HepG2 (cell line): Measurements from ENCODE around the gene ITK. TPM values are rescaled to one million over a fixed set of nuclear protein-coding genes. Genes with fewer than 3 reads are reported as not detected.

Source experiments
- ATAC-seq: fragments of 200-7000 bp; cut with Tn5 transposase; 3 replicates; pipeline ENCODE4 v1.9.1; 2020; ENCODE audit warnings: mild to moderate bottlenecking, moderate library complexity
- BruUV-seq: library from RNA; stranded (reverse); fragments of 400-500 nt; replicated peaks from 2 replicates; lab custom pipeline; 2021; lab: Mats Ljungman, UMichigan
- CTCF ChIA-PET: fragments of 300-600 bp; formaldehyde crosslinking; extraction: SDS; loops from one replicate; lab custom pipeline; 2021; ENCODE audit warnings: low total read pairs, inconsistent platforms, low intra/inter-chr PET ratio; lab: Yijun Ruan, JAX
- POLR2A ChIA-PET: fragments of 350-600 bp; sonication (Branson Sonifier 250); formaldehyde crosslinking; loops from one replicate; lab custom pipeline; 2020; ENCODE audit warnings: antibody characterized with exemption, inconsistent platforms; lab: Yijun Ruan, JAX
- DNase-seq: peaks from one replicate; pipeline ENCODE4 v3.0.0-alpha.2; 2015; ENCODE audit warnings: low spot score
- FAIRE-seq: peaks from 3 replicates; lab custom pipeline; 2011; peaks lifted over from hg19 to GRCh38; lab: Jason Lieb, UNC
- H2AFZ ChIP-seq: one replicate; pipeline ENCODE4 v1.6.1; 2011; ENCODE audit warnings: low read length, inconsistent platforms
- H3K27ac ChIP-seq: fragments of 300-600 bp; 3 replicates; pipeline ENCODE4 v1.8.0; 2011; ENCODE audit warnings: mixed run types, mild to moderate bottlenecking, mixed read lengths, low read length, inconsistent platforms; ENCODE audit not compliant: insufficient read depth; ENCODE audit errors: extremely low read length
- H3K27me3 ChIP-seq, 2 experiments: fragments of 200-600 bp in 1 of 2; 2 replicates in 1 of 2; 3 replicates in 1 of 2; pipeline versions ENCODE4 v1.6.0 to v1.8.0; 2011; ENCODE audit warnings: low read length in 2 of 2, mild to moderate bottlenecking in 2 of 2, moderate library complexity in 2 of 2, inconsistent platforms in 1 of 2; ENCODE audit not compliant: insufficient read depth in 2 of 2, control insufficient read depth in 1 of 2
- H3K36me3 ChIP-seq, 2 experiments: fragments of 200-600 bp in 1 of 2; replicated peaks in 1 of 2; 2 replicates in 1 of 2; 3 replicates in 1 of 2; pipeline versions ENCODE4 v1.5.1 to v1.8.0; 2011; ENCODE audit warnings: low read length in 2 of 2, inconsistent platforms in 1 of 2; ENCODE audit not compliant: insufficient read depth in 2 of 2, control insufficient read depth in 1 of 2
- H3K4me1 ChIP-seq: 2 replicates; pipeline ENCODE4 v1.5.1; 2012; ENCODE audit warnings: low read length, inconsistent platforms; ENCODE audit not compliant: insufficient read depth
- H3K4me2 ChIP-seq: 2 replicates; pipeline ENCODE4 v1.6.0; 2011; ENCODE audit warnings: low read depth, low read length, inconsistent platforms
- H3K4me3 ChIP-seq, 3 experiments: fragments of 200-600 bp in 1 of 3; sonication (generic), shearing (Covaris generic) in 1 of 3; replicated peaks in 1 of 3; 2 replicates each; pipeline ENCODE4 v1.5.1; 2011 to 2016; ENCODE audit warnings: low read length in 3 of 3, inconsistent platforms in 2 of 3, low read depth in 2 of 3, mild to moderate bottlenecking in 2 of 3, control low read depth in 1 of 3, mixed read lengths in 1 of 3; ENCODE audit not compliant: insufficient read depth in 1 of 3
- H3K79me2 ChIP-seq: one replicate; pipeline ENCODE4 v1.6.1; 2011; ENCODE audit warnings: low read length, inconsistent platforms; ENCODE audit not compliant: insufficient read depth
- H3K9ac ChIP-seq: 2 replicates; pipeline ENCODE4 v1.6.0; 2011; ENCODE audit warnings: mild to moderate bottlenecking, low read depth, low read length, inconsistent platforms; ENCODE audit not compliant: insufficient read depth
- H3K9me3 ChIP-seq: 2 replicates; pipeline ENCODE4 v1.5.1; 2012; ENCODE audit warnings: mild to moderate bottlenecking, low read length
- H4K20me1 ChIP-seq: 2 replicates; pipeline ENCODE4 v1.6.0; 2011; ENCODE audit warnings: inconsistent platforms, mild to moderate bottlenecking, low read length, moderate library complexity; ENCODE audit not compliant: insufficient read depth
- ATRX ChIP-seq: sonication (generic); formaldehyde crosslinking; IDR thresholded peaks from 2 replicates; pipeline ENCODE4 v1.4.0; 2020; ENCODE audit warnings: missing genetic modification reagents, borderline replicate concordance
- EEA1 ChIP-seq: sonication (generic); formaldehyde crosslinking; IDR thresholded peaks from 2 replicates; pipeline ENCODE4 v1.5.1; 2020; ENCODE audit warnings: mild to moderate bottlenecking, missing genetic modification reagents, borderline replicate concordance
- FOXO1 ChIP-seq: sonication (generic); formaldehyde crosslinking; IDR thresholded peaks from 2 replicates; pipeline ENCODE4 v1.4.0; 2020; ENCODE audit warnings: missing genetic modification reagents
- HNRNPH1 ChIP-seq: fragments of 200-400 bp; formaldehyde crosslinking; optimal IDR thresholded peaks from 2 replicates; pipeline ENCODE3; 2017; ENCODE audit warnings: mild to moderate bottlenecking, low read depth, low read length
- HOXA9 ChIP-seq: sonication (generic); formaldehyde crosslinking; IDR thresholded peaks from 2 replicates; pipeline ENCODE4 v1.8.1; 2022; ENCODE audit warnings: missing genetic modification reagents, mild to moderate bottlenecking, moderate library complexity, borderline replicate concordance
- KAT2B ChIP-seq: fragments of 150-350 bp; IDR thresholded peaks from 2 replicates; pipeline ENCODE4 v1.6.1; 2014; ENCODE audit warnings: low read depth, low read length, borderline replicate concordance
- NCOA2 ChIP-seq: sonication (generic); formaldehyde crosslinking; IDR thresholded peaks from 2 replicates; pipeline ENCODE4 v1.8.0; 2022; ENCODE audit warnings: inconsistent platforms
- TBL1XR1 ChIP-seq: fragments of 150-350 bp; IDR thresholded peaks from 2 replicates; pipeline ENCODE4 v1.6.1; 2014; ENCODE audit warnings: borderline replicate concordance, low read length; ENCODE audit not compliant: partially characterized antibody
- TBX2 ChIP-seq: sonication (generic); formaldehyde crosslinking; IDR thresholded peaks from 2 replicates; pipeline ENCODE4 v1.5.0; 2020; ENCODE audit warnings: missing genetic modification reagents, mild to moderate bottlenecking, borderline replicate concordance
- ZBTB44 ChIP-seq: sonication (generic); formaldehyde crosslinking; IDR thresholded peaks from 2 replicates; pipeline ENCODE4 v1.4.0; 2020; ENCODE audit warnings: missing genetic modification reagents
- ZFP82 ChIP-seq: sonication (generic); formaldehyde crosslinking; IDR thresholded peaks from 2 replicates; pipeline ENCODE4 v1.5.1; 2020; ENCODE audit warnings: mild to moderate bottlenecking, missing genetic modification reagents, borderline replicate concordance
- ZNF746 ChIP-seq: sonication (generic); formaldehyde crosslinking; IDR thresholded peaks from 2 replicates; pipeline ENCODE4 v1.8.0; 2022; ENCODE audit warnings: mild to moderate bottlenecking, missing genetic modification reagents
- ZNF749 ChIP-seq: sonication (generic); formaldehyde crosslinking; IDR thresholded peaks from 2 replicates; pipeline ENCODE4 v1.8.0; 2022; ENCODE audit warnings: mild to moderate bottlenecking, missing genetic modification reagents, moderate library complexity, borderline replicate concordance
- WGBS: methylation state at CpG from one replicate; pipeline ENCODE4 v1.1.6; 2017; ENCODE audit warnings: low lambda C conversion rate; 5-methylcytosine and 5-hydroxymethylcytosine counted together
- in situ Hi-C: cut with HindIII; loops from 2 replicates; pipeline ENCODE4 v1.10.0; 2017; ENCODE audit warnings: low pct_unique_long_range_greater_than_20kb; ENCODE audit not compliant: extremely low pct_ligation_motif_present
- intact Hi-C: fragments of 100-400 bp; cut with micrococcal nuclease; formaldehyde crosslinking; loops from one replicate; pipeline ENCODE4 v1.10.0; 2022; ENCODE audit not compliant: unreplicated experiment
- polyA plus RNA-seq, 8 experiments: library from polyadenylated mRNA; depleted of rRNA in 3 of 8; stranded (reverse) in 7 of 8; unstranded in 1 of 8; fragments of >200 nt; fragmentation: Illumina TruSeq in 4 of 8; extraction: Trizol in 4 of 8; gene quantifications; 2 replicates each; pipeline versions ENCODE4 v1.2.1 to v1.2.3, GENCODE V29; 2011 to 2016; ENCODE audit warnings: low read depth in 4 of 8, missing spikeins in 1 of 8, mixed read lengths in 1 of 8; ENCODE audit not compliant: insufficient read depth in 1 of 8
- total RNA-seq, 5 experiments: library from RNA; depleted of rRNA; stranded (reverse); fragments of >200 nt; fragmentation: Illumina TruSeq; extraction: Trizol; gene quantifications; 2 replicates each; pipeline ENCODE4 v1.2.3, GENCODE V29; 2016; ENCODE audit warnings: low read depth in 1 of 5
- TF ChIP-seq, protein P1 (sequence below): sonication (generic); formaldehyde crosslinking; IDR thresholded peaks from 2 replicates; pipeline ENCODE4 v1.8.0; 2022; ENCODE audit warnings: mild to moderate bottlenecking, missing genetic modification reagents; ENCODE audit not compliant: insufficient replicate concordance
- TF ChIP-seq, protein P2 (sequence below): sonication (generic); formaldehyde crosslinking; IDR thresholded peaks from 2 replicates; pipeline ENCODE4 v1.8.1; 2023; ENCODE audit warnings: mild to moderate bottlenecking, moderate library complexity, missing genetic modification reagents
- TF ChIP-seq, protein P3 (sequence below): sonication (generic); formaldehyde crosslinking; IDR thresholded peaks from 2 replicates; pipeline ENCODE4 v1.5.1; 2020; ENCODE audit warnings: missing genetic modification reagents, mild to moderate bottlenecking, borderline replicate concordance

ITK gene
- total and polyA plus RNA-seq, 2 of the 13 experiments (the other 11 are each of a cell fraction or from before 2014, with no cell fraction given), result 0.01 TPM; not detected in 1

DNA sequence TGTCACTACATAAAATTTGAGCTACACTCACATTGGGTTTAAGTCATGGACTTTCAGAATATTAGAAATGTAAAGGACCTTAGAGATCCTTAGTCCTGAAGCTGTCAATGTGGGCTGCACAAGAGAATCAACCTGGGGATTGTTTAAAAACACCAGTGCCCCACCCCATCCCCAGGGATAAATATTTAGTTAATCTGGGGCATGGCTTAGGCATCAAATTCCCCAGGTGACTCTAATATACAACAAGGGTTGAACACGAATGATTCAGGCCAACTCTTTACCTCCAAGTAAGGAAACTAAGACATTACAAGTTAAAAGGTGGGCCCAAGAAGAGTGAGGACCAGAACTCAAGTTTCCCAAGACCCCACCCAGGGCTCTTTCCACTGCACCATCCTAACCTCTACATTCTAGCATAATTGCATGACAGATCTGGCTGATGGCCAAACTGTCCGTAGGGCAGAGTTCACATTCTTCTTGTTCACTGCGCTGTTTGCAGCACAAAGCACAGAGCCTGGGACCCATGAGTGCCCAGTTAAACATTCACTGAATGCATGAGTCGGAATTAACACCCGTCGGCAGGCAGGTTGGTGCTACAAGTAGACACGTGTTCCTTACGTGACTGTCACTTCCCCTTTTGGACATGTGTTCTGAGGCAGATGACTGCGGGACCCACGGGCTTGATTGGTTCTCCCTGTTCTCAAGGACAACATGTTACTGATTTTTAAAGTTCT, 110.5 kb downstream of the ITK start:
- peak overlapping the region; percentile 31; the same call in 1 of the 2 replicates for H3K9ac ChIP-seq
- H3K4me3 ChIP-seq, result no peak overlapping the region; a peak in 1 of 6 replicates
- no TSS peak for BruUV-seq
- 0 out of 2 replicates have a peak, but pooled peaks cover 6% of the 10 kb centered on the region for H4K20me1 ChIP-seq
- ChIA-PET CTCF (no interaction called here), POLR2A (no interaction called here)
- peak; percentile 100 for FAIRE-seq
- H3K9me3 ChIP-seq, result no peaks in the 10 kb centered on the region
- in situ Hi-C loops, result no loop called here
- peak overlapping the region; percentile 73 for H3K27ac ChIP-seq
- peaks cover 67% of the 10 kb centered on the region for H3K4me1 ChIP-seq
- H3K4me2 ChIP-seq, result peak overlapping the region; percentile 54
- H2AFZ ChIP-seq, result no peak overlapping the region
- H3K79me2 ChIP-seq, result no peaks in the 10 kb centered on the region
- H3K36me3 ChIP-seq, result peaks cover 8 to 14% of the 10 kb centered on the region in 2 experiments; a peak in 4 of 5 replicates
- under 1% methylated on average over 10 of the region's 10 CpGs for WGBS
- intact Hi-C loops, result loop anchor here (1.0 kb wide), 2 partner anchors 18 to 25 kb away; partner anchors contain the start of gene CYFIP2
- no peaks in the 10 kb centered on the region for H3K27me3 ChIP-seq
- DNase-seq, result peak; percentile 99
- peak; percentile 96 for ATAC-seq
- TF ChIP-seq ATRX (CRISPR knock-in tag), result no peak
- no peak for TF ChIP-seq KAT2B
- TF ChIP-seq ZFP82 (CRISPR knock-in tag), result no peak
- TF ChIP-seq, protein P1, sequence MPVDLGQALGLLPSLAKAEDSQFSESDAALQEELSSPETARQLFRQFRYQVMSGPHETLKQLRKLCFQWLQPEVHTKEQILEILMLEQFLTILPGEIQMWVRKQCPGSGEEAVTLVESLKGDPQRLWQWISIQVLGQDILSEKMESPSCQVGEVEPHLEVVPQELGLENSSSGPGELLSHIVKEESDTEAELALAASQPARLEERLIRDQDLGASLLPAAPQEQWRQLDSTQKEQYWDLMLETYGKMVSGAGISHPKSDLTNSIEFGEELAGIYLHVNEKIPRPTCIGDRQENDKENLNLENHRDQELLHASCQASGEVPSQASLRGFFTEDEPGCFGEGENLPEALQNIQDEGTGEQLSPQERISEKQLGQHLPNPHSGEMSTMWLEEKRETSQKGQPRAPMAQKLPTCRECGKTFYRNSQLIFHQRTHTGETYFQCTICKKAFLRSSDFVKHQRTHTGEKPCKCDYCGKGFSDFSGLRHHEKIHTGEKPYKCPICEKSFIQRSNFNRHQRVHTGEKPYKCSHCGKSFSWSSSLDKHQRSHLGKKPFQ (CRISPR knock-in tag), result no peak
- TF ChIP-seq TBX2 (CRISPR knock-in tag), result peak; percentile 99
- peak; percentile 76; the same call in 1 of the 2 replicates for TF ChIP-seq FOXO1 (CRISPR knock-in tag)
- TF ChIP-seq ZNF749 (CRISPR knock-in tag), result no peak
- no peak for TF ChIP-seq HNRNPH1
- 0 out of 2 replicates have a peak, but pooled peaks have one; percentile 48 for TF ChIP-seq ZBTB44
- no peak for TF ChIP-seq EEA1 (CRISPR knock-in tag)
- peak; percentile 23 for TF ChIP-seq TBL1XR1
- peak; percentile 86 for TF ChIP-seq NCOA2 (CRISPR knock-in tag)
- TF ChIP-seq, protein P2, sequence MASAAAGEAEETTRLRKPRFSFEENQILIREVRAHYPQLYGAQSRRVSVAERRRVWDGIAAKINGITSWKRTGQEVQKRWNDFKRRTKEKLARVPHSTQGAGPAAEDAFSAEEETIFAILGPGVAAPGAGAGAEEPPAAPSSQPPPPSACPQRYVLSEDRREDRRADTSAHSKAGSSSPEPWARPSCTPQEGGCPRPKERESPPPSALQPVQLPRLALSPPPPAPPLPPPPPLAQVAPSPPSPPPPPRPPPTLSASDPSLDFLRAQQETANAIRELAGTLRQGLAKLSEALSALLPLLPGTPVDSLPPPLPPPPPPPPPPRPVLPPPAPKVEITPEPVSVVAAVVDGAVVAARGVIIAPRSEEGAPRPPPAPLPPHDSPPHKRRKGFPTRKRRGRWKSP, result peak; percentile 93
- no peak for TF ChIP-seq HOXA9 (CRISPR knock-in tag)
- TF ChIP-seq, protein P3, sequence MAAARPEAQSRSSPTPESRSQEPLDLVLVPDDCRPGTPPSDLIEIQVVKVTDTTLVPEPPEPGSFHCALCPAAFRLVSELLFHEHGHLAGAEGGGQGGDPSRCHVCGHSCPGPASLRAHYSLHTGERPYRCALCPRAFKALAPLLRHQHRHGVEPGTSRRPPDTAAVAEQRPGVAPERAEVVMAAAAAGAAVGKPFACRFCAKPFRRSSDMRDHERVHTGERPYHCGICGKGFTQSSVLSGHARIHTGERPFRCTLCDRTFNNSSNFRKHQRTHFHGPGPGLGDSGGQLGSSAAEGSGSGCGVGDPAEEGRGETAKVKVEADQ (CRISPR knock-in tag), result peak; percentile 60; the same call in 1 of the 2 replicates
- TF ChIP-seq ZNF746 (CRISPR knock-in tag), result no peak
